Duodenal mucosa (tissue), 2 donors: ENCODE results near the gene PLCB2.

Source experiments
- H3K27ac ChIP-seq: one replicate; pipeline ENCODE4 v1.7.0; 2013; ENCODE audit warnings: low read depth, low read length
- H3K27me3 ChIP-seq, 2 donors: one replicate each; pipeline ENCODE4 v1.7.0; 2013; ENCODE audit warnings: low read length in 2 of 2, control low read depth in 1 of 2; ENCODE audit not compliant: insufficient read depth in 2 of 2, control insufficient read depth in 1 of 2
- H3K36me3 ChIP-seq, 2 donors: one replicate each; pipeline ENCODE4 v1.7.0; 2013; ENCODE audit warnings: low read length in 2 of 2, control low read depth in 1 of 2; ENCODE audit not compliant: insufficient read depth in 2 of 2, control insufficient read depth in 1 of 2
- H3K4me1 ChIP-seq, 2 donors: one replicate each; pipeline ENCODE4 v1.7.0; 2013; ENCODE audit warnings: low read length in 2 of 2, control low read depth in 1 of 2; ENCODE audit not compliant: insufficient read depth in 2 of 2, control insufficient read depth in 1 of 2
- H3K4me3 ChIP-seq, 2 donors: one replicate each; pipeline ENCODE4 v1.7.0; 2013; ENCODE audit warnings: low read length in 2 of 2, low read depth in 1 of 2
- H3K9ac ChIP-seq, 2 donors: one replicate each; pipeline ENCODE4 v1.7.0; 2013; ENCODE audit warnings: low read length in 2 of 2, low read depth in 1 of 2
- H3K9me3 ChIP-seq, 2 donors: one replicate each; pipeline ENCODE4 v1.7.0; 2013; ENCODE audit warnings: low read length in 2 of 2, control low read depth in 1 of 2; ENCODE audit not compliant: control insufficient read depth in 1 of 2

The PLCB2 gene

DNA sequence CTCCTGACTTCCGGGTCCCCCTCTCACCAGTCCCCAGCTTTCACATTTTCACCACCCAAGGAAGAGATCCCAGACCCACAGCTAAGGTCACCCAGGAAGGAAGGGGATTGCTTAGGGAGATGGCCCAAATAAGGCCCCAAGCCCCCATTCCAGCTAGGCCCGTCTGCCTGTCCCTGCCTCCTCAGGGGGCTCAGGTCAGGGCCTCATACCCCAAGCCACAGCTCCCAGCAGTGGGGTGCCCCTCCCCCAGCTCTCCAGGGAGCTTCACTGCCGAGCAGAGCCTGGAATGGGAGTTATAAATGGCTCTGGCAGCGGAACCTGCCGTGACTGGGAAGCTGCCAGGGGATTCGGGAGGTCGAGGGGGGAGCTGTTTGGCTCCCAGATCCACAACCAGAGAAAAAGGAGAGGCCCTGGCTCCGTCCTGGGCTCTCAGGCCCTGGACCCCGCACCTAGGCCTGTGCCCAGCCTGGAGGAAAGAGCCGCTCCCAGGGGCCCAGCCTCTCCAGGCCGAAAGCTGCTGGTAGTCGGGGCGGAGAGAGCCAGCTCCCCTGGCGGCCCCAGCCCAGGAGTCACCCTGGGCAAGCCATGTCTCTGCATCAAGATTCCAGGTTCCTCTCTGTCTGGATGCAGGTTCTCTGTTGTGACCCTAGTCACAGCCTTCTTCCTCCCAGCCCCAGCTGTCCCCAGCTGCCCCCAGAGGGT is 32.5 kb upstream of the PLCB2 start:
- Histone ChIP-seq H3K4me3 (peak overlapping the region; percentile 52 to 60), H3K4me1 (peaks cover 58 to 62% of the 10 kb centered on the region in 2 donors), H3K27ac (peak overlapping the region; percentile 80), H3K27me3 (no peaks in the 10 kb centered on the region), H3K36me3 (no peaks in the 10 kb centered on the region), H3K9ac (peak overlapping the region; percentile 58 to 79), H3K9me3 (no peaks in the 10 kb centered on the region)

DNA sequence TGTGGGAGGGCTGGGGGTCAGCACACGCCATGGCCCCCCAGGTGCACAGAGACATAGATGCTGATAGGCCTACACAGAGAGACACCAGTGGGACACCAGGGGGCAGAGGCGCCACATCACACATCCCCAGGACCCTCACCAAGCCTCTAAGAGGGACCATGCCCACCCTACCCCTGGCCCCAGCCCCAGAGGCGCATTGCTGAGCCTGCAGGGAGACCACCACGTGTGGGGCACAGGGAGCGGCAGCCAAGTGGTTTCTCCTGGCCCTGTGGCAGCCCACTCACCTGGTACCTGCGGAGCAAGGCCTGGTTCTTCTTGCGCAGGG is 31.8 kb upstream of the PLCB2 start:
- peak overlapping the region; percentile 52 to 60 for H3K4me3 ChIP-seq
- peak overlapping the region; percentile 58 to 79 for H3K9ac ChIP-seq
- H3K27me3 ChIP-seq: no peaks in the 10 kb centered on the region
- peak overlapping the region; percentile 80 for H3K27ac ChIP-seq
- no peaks in the 10 kb centered on the region for H3K9me3 ChIP-seq
- no peaks in the 10 kb centered on the region for H3K36me3 ChIP-seq
- peaks cover 59 to 63% of the 10 kb centered on the region in 2 donors for H3K4me1 ChIP-seq

DNA sequence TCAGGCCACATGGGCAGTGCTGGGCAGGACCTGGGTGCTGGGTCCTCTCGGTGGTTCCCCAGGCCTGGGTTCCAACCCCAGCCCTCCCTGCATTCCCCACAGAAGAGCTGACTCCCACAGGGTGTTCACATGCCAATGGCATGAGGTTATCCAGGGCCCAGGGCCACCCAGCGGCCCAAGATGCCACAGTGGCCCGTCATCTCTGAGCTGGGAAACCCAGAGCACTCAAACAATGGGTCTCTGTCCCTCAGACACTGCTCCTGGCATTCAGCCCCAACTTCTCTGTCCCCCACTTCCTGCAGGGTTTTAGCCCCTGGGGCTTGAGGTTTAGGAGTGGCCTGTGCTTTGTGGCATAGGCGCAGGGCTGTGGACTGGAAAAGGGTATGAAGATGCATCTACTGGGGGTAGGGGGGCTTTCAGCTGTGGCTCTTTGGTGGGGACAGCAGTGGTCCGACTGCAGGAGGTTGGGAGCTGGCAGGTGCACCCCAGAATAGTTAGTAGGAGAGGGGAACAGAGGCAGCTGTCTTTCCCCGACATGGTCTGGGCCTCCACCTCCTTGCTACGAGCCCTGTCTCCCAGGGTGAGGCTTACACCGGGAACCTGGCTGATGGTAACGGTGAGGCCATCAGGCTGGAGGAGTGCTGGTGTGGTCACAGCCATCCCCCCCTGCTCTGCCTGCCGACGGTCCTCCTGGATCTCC is 31.3 kb upstream of the PLCB2 start:
- no peaks in the 10 kb centered on the region for H3K36me3 ChIP-seq
- no peaks in the 10 kb centered on the region for H3K9me3 ChIP-seq
- H3K4me3 ChIP-seq: peak overlapping the region in 1 of 2 donors; percentile 0
- H3K27ac ChIP-seq: peak overlapping the region; percentile 5
- no peaks in the 10 kb centered on the region for H3K27me3 ChIP-seq
- H3K4me1 ChIP-seq: peaks cover 64% of the 10 kb centered on the region in 2 donors
- H3K9ac ChIP-seq: peak overlapping the region; percentile 58 to 79

DNA sequence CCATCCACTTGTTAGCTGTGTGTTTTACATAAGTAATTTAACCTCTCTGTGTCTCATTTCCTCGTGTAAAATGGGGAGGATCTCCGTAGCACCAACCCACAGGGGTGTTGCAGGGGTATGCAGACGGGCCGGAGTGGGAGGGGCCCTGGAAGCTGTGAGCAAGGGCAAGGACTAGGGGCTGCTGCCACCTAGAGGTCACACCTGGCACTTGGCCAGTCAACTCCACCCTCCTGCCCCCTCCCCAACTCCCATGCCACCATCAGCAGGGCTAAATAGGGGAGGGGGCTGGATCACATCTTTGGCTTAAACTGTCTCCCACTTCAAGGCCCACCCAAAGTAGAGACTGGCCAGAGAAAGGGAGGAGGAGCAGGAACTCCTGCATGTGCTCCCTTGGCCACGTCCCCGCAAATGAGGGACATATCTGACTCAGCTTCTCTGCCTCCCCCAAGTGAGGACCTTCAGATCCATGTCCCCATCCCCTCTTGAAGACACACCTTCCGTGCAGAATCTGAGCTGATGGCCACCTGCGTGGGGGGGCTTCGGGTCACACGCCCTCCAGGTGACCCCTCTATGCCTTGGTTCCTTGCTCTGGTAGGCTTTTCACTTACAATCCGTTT is 30.4 kb upstream of the PLCB2 start:
- Histone ChIP-seq H3K27ac (no peak overlapping the region), H3K4me1 (peaks cover 68 to 69% of the 10 kb centered on the region in 2 donors), H3K27me3 (no peaks in the 10 kb centered on the region), H3K9ac (peak overlapping the region; percentile 18 to 29), H3K36me3 (no peaks in the 10 kb centered on the region), H3K4me3 (no peak overlapping the region), H3K9me3 (no peaks in the 10 kb centered on the region)

DNA sequence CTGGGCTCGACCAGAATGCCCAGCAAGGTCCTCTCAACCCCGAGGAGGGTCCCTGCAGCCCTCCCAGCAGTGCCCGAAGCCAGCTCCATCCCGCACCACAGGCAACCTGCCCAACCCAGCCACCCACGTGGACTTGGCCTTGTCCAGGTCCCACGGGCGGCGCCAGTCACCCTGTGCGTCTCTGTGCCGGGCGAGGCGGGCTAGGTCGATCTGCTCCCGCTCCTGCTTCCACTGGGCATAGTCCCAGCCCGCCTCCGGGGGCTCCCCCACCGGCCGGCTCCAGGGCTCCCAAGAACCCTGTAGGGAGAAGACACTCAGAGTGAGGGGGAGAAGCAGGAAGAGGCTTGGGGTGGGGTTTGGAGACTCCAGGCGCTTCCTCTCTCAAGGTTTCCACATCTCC is 29.9 kb upstream of the PLCB2 start:
- Histone ChIP-seq H3K36me3 (no peaks in the 10 kb centered on the region), H3K9ac (peak overlapping the region; percentile 18 to 29), H3K27ac (no peak overlapping the region), H3K4me3 (no peak overlapping the region), H3K4me1 (peaks cover 62 to 66% of the 10 kb centered on the region in 2 donors), H3K27me3 (no peaks in the 10 kb centered on the region), H3K9me3 (no peaks in the 10 kb centered on the region)

DNA sequence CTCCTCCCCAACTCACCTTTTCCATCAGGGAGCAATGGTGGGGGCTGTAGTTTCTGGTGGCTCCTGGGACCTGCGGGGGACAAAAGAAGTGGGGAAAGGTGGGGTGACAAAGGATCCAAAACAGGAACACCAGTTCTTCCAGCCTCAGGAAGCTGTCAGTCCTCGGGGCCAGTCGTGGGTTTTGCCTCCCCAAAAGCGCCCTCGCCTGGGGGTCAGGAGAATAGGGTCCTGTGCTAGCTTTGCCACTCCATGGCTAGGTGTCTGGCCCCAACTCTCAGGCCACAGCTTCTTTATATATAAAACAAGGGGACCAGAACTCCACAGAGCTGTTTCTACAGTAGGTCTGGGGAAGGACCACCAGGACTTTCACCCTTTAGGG is 29.0 kb upstream of the PLCB2 start:
- no peak overlapping the region for H3K4me3 ChIP-seq
- H3K4me1 ChIP-seq: peaks cover 59 to 66% of the 10 kb centered on the region in 2 donors
- no peaks in the 10 kb centered on the region for H3K36me3 ChIP-seq
- no peaks in the 10 kb centered on the region for H3K27me3 ChIP-seq
- no peak overlapping the region for H3K9ac ChIP-seq
- no peaks in the 10 kb centered on the region for H3K9me3 ChIP-seq
- no peak overlapping the region for H3K27ac ChIP-seq

DNA sequence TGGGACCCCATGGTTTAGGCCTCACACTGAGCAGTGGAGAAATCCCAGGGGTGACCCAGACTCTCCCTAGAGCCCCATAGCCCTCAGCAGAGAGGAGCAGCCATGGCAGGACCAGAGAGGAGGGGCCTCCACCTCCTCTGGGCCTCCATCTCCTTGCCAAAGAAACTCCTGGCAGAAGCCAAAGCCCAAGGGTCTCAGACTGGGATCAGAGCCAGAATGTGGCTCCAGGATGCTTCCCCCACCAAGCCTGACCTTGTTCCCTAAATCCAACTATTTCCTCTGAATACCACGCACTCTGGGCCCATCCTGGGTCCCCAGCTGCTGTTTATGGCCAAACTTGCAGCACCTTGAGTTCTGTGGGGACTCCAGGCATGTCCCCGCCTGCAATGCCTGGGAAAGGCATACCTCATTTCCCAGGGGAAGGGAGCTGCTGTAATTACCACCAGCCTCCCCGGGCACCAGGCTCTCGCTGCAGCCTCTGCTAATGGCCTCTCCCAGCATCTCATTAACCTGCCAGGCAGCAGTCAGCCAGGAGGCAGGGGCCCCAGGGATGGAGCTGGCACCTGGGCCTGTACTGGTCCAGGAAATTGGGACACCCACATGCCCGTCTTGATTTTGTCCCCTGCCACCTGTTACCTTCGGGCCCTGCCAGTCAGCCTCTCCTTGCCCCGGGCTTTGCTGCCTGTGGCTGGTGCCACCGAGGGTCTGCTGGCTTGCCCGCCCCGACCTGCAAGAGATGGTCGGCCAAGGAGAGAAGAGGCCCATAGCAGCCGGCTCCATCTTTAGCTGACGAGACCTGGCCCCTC is 28.4 kb upstream of the PLCB2 start:
- H3K4me1 ChIP-seq: peaks cover 56 to 60% of the 10 kb centered on the region in 2 donors
- H3K4me3 ChIP-seq: no peak overlapping the region
- H3K27ac ChIP-seq: no peak overlapping the region
- H3K9me3 ChIP-seq: no peaks in the 10 kb centered on the region
- H3K36me3 ChIP-seq: no peaks in the 10 kb centered on the region
- no peak overlapping the region for H3K9ac ChIP-seq
- H3K27me3 ChIP-seq: no peaks in the 10 kb centered on the region

DNA sequence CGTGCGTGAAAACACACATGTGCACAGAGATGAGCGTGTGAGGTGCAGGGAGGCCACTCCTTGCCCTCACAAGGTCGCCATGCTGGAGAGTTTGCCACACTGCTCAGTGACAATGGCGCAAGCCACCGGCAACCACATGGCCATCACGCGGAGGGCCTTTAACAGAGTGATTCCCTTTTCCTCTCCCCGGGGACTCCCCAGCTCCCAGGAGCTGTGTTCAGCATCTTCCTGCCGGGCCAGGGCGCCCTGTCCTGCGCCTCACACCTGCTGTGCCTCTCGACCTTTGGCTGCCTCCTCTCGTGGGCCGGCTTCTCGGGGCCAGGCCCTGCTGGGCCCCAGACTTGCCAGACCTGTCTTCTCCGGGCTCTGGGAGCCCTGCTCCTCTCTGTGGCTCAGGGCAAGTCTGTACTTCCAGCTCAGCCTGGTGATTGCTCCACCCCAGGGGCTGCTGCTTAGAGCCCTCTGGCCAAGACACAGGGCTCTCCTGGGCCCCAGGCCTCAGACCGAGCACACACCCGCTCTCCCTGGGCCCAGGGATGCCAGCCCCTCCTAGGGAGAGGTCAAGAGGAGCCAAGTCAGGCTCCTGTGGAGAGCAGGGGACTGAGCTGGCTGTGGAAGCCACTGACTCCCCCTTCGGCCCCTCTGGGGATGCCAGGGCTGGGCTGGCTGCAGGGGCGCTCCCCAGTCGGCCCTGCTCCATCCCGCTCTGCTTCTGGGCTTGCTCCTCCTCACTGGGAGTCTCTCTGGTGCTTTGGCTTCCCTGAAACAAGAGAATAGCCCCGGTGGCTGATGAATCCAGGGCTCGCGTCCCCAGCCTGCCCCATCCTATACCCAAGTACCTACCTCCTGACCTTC is 27.4 kb upstream of the PLCB2 start:
- Histone ChIP-seq H3K27ac (peak overlapping the region; percentile 77), H3K4me3 (no peak overlapping the region), H3K36me3 (no peaks in the 10 kb centered on the region), H3K4me1 (peaks cover 57% of the 10 kb centered on the region in 2 donors), H3K9me3 (no peaks in the 10 kb centered on the region), H3K27me3 (no peaks in the 10 kb centered on the region), H3K9ac (no peak overlapping the region)

DNA sequence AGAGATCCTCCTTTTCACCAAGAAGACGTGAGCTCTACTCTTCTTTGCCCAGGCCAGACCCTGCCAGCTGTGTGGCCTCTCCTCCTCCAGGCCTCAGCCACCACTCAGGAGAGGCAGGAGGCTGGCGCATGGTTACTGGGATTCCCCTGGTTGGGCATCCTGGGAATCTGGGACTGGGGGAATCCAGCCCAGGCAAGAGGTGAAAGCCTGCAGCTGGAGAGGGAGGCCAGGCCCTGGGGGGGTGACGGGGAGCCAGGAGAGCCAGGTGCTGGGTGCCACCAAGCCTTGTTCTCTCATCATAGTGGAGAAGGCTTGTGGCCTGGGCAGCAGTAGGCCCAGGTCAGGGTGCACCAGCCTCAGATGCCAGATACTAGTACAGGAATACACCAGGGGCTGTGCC is 26.8 kb upstream of the PLCB2 start:
- H3K27me3 ChIP-seq: no peaks in the 10 kb centered on the region
- H3K4me3 ChIP-seq: no peak overlapping the region
- H3K9ac ChIP-seq: peak overlapping the region in 1 of 2 donors; percentile 27
- H3K27ac ChIP-seq: peak overlapping the region; percentile 77
- H3K36me3 ChIP-seq: no peaks in the 10 kb centered on the region
- H3K9me3 ChIP-seq: no peaks in the 10 kb centered on the region
- H3K4me1 ChIP-seq: peaks cover 53 to 54% of the 10 kb centered on the region in 2 donors
